Osteoblast (primary cell): ENCODE data around the gene WNT8A. TPM values are rescaled to one million over a fixed set of nuclear protein-coding genes. Genes with fewer than 3 reads are reported as not detected.
"Not testable (repeated sequence)": the region's sequence is repeated elsewhere in the genome, so short reads cannot be mapped to it uniquely, and the experiment has no call there.

Source experiments
- DNase-seq: peaks from one replicate; pipeline ENCODE4 v3.0.0; 2011; ENCODE audit warnings: low spot score, mixed read lengths; ENCODE audit not compliant: insufficient read length; ENCODE audit errors: missing footprints
- H2AFZ ChIP-seq: 2 replicates; pipeline ENCODE4 v1.6.0; 2011; ENCODE audit warnings: mild to moderate bottlenecking, low read length
- H3K27ac ChIP-seq: 2 replicates; pipeline ENCODE4 v1.5.1; 2011; ENCODE audit warnings: mild to moderate bottlenecking, low read depth, low read length, moderate library complexity
- H3K27me3 ChIP-seq: 2 replicates; pipeline ENCODE4 v1.6.0; 2012; ENCODE audit warnings: mild to moderate bottlenecking, control low read depth, inconsistent platforms, low read length, moderate library complexity; ENCODE audit not compliant: insufficient read depth
- H3K36me3 ChIP-seq: 2 replicates; pipeline ENCODE4 v1.5.1; 2011; ENCODE audit warnings: mild to moderate bottlenecking, low read length, control low read depth, moderate library complexity; ENCODE audit not compliant: insufficient read depth
- H3K4me1 ChIP-seq: 2 replicates; pipeline ENCODE4 v1.5.1; 2011; ENCODE audit warnings: mild to moderate bottlenecking, low read length, control low read depth, moderate library complexity; ENCODE audit not compliant: insufficient read depth
- H3K4me2 ChIP-seq: 2 replicates; pipeline ENCODE4 v1.6.0; 2011; ENCODE audit warnings: mild to moderate bottlenecking, low read length; ENCODE audit not compliant: insufficient read depth
- H3K4me3 ChIP-seq: fragments of 200-600 bp; sonication (generic); 3 replicates; pipeline ENCODE4 v1.5.1; 2012; ENCODE audit warnings: mild to moderate bottlenecking, low read length, inconsistent platforms; ENCODE audit not compliant: insufficient read depth
- H3K79me2 ChIP-seq: 2 replicates; pipeline ENCODE4 v1.6.0; 2012; ENCODE audit warnings: mild to moderate bottlenecking, low read length, control low read depth, inconsistent platforms; ENCODE audit not compliant: insufficient read depth
- H3K9me3 ChIP-seq: 2 replicates; pipeline ENCODE4 v1.5.1; 2011; ENCODE audit warnings: low read depth, low read length, control low read depth
- H4K20me1 ChIP-seq: 2 replicates; pipeline ENCODE4 v1.6.0; 2012; ENCODE audit warnings: mild to moderate bottlenecking, low read length, control low read depth; ENCODE audit not compliant: insufficient read depth
- total RNA-seq: library from RNA; depleted of rRNA; stranded (reverse); fragments of >200 nt; gene quantifications from 2 replicates; pipeline ENCODE4 v1.2.3, GENCODE V29; 2012
- TF ChIP-seq, protein P1 (sequence below): IDR thresholded peaks from 2 replicates; pipeline ENCODE4 v1.5.1; 2011; ENCODE audit warnings: mild to moderate bottlenecking, low read depth, low read length, moderate library complexity; ENCODE audit errors: extremely low read depth

Gene WNT8A
- total RNA-seq, 1 donor = not detected

DNA sequence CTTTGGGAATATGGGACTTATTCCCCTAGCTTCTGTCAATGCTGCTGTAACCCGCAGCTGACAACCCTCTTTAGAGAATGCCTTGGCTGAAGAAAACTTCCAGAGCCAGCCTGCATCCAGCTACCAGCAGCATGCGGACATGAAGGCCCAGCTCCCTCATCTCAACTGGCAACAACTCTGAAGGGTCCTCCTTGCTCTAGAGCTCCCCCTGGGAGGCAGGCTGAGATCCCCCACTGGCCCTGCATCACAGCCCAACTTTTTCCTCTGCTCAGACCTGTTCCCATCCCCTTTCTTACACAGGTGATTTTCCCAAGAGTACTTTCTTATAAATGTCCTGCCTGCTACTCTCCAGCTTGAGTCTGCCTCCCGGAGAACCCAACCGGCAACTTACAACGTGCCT lies 18.7 kb upstream of the WNT8A start:
- Histone ChIP-seq H3K79me2 (no peaks in the 10 kb centered on the region), H3K4me2 (no peak overlapping the region), H3K9me3 (no peaks in the 10 kb centered on the region), H3K4me3 (no peak overlapping the region), H3K27ac (no peak overlapping the region), H3K4me1 (no peaks in the 10 kb centered on the region), H4K20me1 (no peaks in the 10 kb centered on the region), H3K36me3 (no peaks in the 10 kb centered on the region), H2AFZ (no peak overlapping the region), H3K27me3 (no peaks in the 10 kb centered on the region)
- TF ChIP-seq, protein P1, sequence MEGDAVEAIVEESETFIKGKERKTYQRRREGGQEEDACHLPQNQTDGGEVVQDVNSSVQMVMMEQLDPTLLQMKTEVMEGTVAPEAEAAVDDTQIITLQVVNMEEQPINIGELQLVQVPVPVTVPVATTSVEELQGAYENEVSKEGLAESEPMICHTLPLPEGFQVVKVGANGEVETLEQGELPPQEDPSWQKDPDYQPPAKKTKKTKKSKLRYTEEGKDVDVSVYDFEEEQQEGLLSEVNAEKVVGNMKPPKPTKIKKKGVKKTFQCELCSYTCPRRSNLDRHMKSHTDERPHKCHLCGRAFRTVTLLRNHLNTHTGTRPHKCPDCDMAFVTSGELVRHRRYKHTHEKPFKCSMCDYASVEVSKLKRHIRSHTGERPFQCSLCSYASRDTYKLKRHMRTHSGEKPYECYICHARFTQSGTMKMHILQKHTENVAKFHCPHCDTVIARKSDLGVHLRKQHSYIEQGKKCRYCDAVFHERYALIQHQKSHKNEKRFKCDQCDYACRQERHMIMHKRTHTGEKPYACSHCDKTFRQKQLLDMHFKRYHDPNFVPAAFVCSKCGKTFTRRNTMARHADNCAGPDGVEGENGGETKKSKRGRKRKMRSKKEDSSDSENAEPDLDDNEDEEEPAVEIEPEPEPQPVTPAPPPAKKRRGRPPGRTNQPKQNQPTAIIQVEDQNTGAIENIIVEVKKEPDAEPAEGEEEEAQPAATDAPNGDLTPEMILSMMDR = peak; percentile 25
- no peak for DNase-seq

GRCh38 chr5:138067945-138068344 lies 15.9 kb upstream of the WNT8A start:
- Histone ChIP-seq H3K27ac (no peak overlapping the region), H3K4me3 (no peak overlapping the region), H4K20me1 (no peaks in the 10 kb centered on the region), H3K4me1 (no peaks in the 10 kb centered on the region), H3K79me2 (no peaks in the 10 kb centered on the region), H3K4me2 (no peak overlapping the region), H3K27me3 (no peaks in the 10 kb centered on the region), H2AFZ (no peak overlapping the region), H3K36me3 (no peaks in the 10 kb centered on the region), H3K9me3 (no peaks in the 10 kb centered on the region)
- TF ChIP-seq, protein P1 = no peak
- no peak for DNase-seq

DNA sequence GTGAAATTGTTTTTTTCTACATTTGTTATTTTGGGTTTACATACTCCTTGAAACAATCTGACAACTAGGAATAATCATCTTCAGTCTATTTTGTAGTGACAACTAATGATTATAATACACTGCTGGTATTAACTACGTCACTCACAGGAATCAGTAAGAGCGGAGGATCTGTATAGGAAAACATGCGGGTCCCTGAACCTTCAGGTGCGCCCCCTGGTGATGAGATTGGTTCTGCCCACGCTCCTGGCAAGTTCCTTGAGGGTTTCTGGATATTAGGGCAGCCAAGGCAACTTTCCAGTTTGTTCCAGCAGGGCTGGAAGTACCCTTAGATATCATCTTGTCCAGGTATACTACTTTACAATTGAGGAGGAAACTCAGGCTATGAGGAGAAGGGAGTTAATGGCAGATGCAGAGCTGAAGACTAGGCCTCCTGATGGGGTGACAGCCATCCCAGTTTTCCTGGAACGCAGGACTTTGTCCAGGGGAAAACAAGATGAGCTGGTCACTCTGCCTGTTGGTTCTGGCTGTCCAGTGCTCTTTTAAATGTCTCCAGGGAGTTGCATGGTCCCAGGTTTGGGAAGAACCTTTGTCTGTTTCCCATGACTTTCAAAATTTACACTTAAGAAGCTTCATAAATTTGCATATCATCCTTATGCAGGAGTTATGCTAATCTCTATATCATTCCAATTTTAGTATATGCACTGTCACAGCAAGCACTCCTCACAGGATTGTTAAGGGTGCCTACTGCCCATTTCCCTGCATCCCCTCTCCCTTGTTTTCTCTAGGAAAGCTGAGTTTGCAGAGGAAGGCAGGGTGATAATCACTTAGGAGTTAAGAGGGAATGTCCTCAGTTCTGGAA lies 14.9 kb upstream of the WNT8A start:
- H2AFZ ChIP-seq = no peak overlapping the region
- H3K36me3 ChIP-seq = no peaks in the 10 kb centered on the region
- no peak overlapping the region for H3K4me3 ChIP-seq
- no peaks in the 10 kb centered on the region for H3K79me2 ChIP-seq
- H3K27ac ChIP-seq = no peak overlapping the region
- H3K4me1 ChIP-seq = no peaks in the 10 kb centered on the region
- H4K20me1 ChIP-seq = no peaks in the 10 kb centered on the region
- no peaks in the 10 kb centered on the region for H3K27me3 ChIP-seq
- peak overlapping the region; percentile 36 for H3K4me2 ChIP-seq
- DNase-seq = peak; percentile 96
- no peaks in the 10 kb centered on the region for H3K9me3 ChIP-seq
- TF ChIP-seq, protein P1 = peak; percentile 94

- not testable (repeated sequence) for H3K79me2 ChIP-seq, H2AFZ ChIP-seq, H3K27me3 ChIP-seq, H3K4me2 ChIP-seq, H3K36me3 ChIP-seq, H4K20me1 ChIP-seq, H3K4me1 ChIP-seq, H3K4me3 ChIP-seq, H3K27ac ChIP-seq, H3K9me3 ChIP-seq, DNase-seq
These were observed 13.8 kb upstream of the WNT8A start for GRCh38 chr5:138070026-138070425.
